ENCODE measurements around the gene SALL3.

Gene SALL3

GRCh38 chr18:78993014-78993926 lies 13.7 kb downstream of the SALL3 start:
- TF ChIP-seq, protein P1, sequence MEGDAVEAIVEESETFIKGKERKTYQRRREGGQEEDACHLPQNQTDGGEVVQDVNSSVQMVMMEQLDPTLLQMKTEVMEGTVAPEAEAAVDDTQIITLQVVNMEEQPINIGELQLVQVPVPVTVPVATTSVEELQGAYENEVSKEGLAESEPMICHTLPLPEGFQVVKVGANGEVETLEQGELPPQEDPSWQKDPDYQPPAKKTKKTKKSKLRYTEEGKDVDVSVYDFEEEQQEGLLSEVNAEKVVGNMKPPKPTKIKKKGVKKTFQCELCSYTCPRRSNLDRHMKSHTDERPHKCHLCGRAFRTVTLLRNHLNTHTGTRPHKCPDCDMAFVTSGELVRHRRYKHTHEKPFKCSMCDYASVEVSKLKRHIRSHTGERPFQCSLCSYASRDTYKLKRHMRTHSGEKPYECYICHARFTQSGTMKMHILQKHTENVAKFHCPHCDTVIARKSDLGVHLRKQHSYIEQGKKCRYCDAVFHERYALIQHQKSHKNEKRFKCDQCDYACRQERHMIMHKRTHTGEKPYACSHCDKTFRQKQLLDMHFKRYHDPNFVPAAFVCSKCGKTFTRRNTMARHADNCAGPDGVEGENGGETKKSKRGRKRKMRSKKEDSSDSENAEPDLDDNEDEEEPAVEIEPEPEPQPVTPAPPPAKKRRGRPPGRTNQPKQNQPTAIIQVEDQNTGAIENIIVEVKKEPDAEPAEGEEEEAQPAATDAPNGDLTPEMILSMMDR (conservative IDR thresholded peaks at IDR 0.05): no peak
- no peak for TF ChIP-seq ZFX (IDR thresholded peaks at IDR 0.05)
- no peak overlapping the region for H3K27ac ChIP-seq

- H3K27ac ChIP-seq: no peak overlapping the region
- TF ChIP-seq ZFX (IDR thresholded peaks at IDR 0.05): no peak
- TF ChIP-seq, protein P1 (conservative IDR thresholded peaks at IDR 0.05): no peak
Observed at GRCh38 chr18:78994000-78994399, 14.4 kb downstream of the SALL3 start.

GRCh38 chr18:78994531-78994930 lies 14.9 kb downstream of the SALL3 start:
- TF ChIP-seq, protein P1 (conservative IDR thresholded peaks at IDR 0.05): no peak
- no peak for TF ChIP-seq ZFX (IDR thresholded peaks at IDR 0.05)

DNA sequence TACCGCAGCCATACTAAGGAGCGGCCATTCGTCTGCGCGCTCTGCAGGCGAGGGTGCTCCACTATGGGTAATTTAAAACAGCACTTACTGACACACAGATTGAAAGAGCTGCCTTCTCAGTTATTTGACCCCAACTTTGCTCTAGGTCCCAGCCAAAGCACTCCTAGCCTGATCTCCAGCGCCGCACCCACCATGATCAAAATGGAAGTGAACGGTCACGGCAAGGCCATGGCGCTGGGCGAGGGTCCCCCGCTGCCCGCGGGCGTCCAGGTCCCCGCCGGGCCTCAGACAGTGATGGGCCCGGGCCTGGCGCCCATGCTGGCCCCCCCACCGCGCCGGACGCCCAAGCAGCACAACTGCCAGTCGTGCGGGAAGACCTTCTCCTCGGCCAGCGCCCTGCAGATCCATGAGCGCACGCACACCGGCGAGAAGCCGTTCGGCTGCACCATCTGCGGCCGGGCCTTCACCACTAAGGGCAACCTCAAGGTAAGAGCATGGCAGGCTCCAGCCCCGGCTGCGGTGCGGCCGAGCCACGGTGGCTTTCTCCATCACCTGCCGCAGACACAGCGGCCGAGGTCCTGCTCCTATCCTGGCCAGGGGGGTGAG lies 15.5 kb downstream of the SALL3 start:
- no peak for TF ChIP-seq ZFX (IDR thresholded peaks at IDR 0.05)
- TF ChIP-seq, protein P1 (conservative IDR thresholded peaks at IDR 0.05): no peak
- H3K27ac ChIP-seq: no peak overlapping the region

More at GRCh38 chr18:78994531-78994930, 14.9 kb downstream of the SALL3 start:
- H3K27ac ChIP-seq: no peak overlapping the region

DNA sequence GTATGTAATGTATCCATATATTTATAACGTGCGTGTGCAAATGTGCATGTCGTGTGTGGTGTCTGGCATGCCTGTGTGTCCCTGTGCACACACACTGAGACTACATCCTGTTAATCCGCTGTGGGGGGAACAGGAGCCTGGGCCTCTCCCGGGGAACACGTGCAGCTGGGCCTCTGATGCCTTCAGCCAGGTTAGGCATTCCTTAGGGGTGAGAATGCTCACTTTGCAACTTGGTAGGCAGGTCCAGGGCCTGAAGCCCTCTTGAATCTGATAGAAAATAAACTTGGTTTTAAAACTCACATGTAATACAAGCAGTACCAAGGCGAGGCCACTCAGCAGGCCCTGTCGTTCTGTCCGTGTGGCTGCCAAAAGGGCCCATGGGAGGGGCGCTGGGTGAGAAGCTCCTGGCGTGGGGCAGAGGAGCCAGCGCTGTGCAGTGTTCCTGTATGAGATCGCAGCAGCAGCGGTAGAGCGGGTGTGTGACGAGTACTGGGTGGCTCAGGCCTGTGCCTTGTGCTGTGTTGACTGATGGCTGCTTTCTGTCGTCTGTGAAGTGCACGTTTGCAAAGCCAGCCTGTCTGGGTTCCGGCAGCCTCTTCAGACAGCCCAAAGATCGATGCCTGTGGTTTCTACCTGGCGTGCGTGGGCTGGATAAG lies 16.2 kb downstream of the SALL3 start:
- TF ChIP-seq, protein P1 (conservative IDR thresholded peaks at IDR 0.05): no peak
- TF ChIP-seq ZFX (IDR thresholded peaks at IDR 0.05): no peak
- no peak overlapping the region for H3K27ac ChIP-seq

- TF ChIP-seq, protein P1 (conservative IDR thresholded peaks at IDR 0.05): no peak
- no peak for TF ChIP-seq ZFX (IDR thresholded peaks at IDR 0.05)
Observed at GRCh38 chr18:78996741-78997490, 17.3 kb downstream of the SALL3 start.

More at GRCh38 chr18:78996741-78997490, 17.3 kb downstream of the SALL3 start:
- H3K27ac ChIP-seq: no peak overlapping the region

All from C4-2B (cell line).